Measurements from ENCODE around the gene OR4M1.
"Not testable (repeated sequence)": the region's sequence is repeated elsewhere in the genome, so short reads cannot be mapped to it uniquely, and the experiment has no call there.

Gene OR4M1

DNA sequence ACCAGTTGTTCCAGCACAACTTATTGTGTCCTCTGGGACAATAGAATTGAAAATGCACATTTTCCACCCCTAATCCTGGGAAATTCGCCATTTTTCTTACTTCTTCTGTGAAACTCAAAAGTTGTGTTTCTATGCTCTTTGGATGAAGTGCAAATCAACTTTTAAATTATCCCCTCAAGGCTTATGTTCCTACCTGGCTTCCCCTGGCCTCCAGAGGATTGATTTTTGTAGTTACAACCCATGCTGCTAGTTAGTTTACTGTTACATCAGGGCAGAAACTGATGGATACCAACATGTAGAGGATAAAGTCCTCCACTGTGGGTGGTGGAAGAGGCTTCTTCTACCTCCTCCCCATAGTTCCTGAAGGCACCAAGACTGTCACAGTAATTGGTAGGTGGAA, at the start of gene OR4M1:
OR4M1 (plus strand) TSS at position 301 of the 400 bp plus-strand sequence. CDS start 6,819 bp downstream, outside the sequence.
- not testable (repeated sequence) for DNase-seq

DNA sequence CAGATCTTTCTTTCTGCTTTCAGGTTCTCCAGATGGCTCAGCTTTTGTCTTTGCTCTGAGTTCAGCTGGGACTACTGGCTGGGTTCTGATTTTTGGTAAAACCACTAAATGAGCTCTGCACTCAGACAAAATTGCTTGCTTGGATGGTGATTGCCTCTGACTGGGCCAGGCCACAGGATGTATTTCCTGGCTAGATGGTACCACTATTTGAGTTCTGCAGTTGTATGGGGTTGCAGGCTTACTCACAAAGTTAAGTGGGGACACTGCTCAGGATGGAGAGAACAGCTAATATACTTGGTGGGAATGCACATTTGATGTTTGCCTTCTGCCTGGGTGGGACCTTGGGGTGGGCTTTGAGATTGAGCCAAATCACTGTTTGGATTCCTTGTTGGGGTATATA, 43.9 kb upstream of the OR4M1 start:
- no peak for DNase-seq

DNA sequence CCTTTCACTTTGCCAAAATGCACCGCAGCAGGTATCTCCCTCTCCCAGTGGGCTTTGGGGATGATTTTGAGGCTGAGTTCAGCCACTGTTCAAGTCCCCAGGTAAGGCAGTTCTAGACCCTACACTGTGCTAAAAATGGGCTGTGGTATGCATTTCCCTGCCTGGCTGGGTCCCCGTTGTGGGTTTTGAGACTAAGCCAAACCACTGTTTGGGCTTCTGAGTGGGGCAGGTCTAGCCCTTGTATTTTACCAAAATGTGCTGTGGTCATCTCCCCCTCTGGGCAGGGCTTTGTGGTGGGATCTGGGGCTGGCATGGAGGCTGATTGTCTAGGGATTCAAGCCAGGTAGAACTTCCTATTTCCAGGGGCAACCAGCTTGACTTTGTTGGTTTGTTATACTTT, 43.5 kb upstream of the OR4M1 start:
- DNase-seq: no peak

DNA sequence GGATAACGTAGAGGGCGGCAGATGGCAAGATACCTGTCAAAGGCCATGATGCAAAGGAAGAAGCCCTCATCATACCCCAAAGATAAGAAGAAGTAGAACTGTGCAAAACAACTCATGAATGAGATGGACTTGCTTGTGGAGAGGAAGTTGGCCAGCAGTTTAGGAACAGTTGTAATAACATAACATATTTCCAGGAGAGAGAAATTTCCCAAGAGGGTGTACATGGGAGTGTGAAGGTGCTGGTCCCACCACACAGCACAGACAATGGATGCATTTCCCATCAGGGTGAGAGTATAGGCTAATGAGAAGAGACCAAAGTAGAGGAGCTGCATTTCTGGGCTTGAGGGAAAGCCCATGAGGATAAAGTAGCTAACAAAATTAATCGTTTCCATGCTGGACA, 39.4 kb upstream of the OR4M1 start:
- DNase-seq: not testable (repeated sequence)

DNA sequence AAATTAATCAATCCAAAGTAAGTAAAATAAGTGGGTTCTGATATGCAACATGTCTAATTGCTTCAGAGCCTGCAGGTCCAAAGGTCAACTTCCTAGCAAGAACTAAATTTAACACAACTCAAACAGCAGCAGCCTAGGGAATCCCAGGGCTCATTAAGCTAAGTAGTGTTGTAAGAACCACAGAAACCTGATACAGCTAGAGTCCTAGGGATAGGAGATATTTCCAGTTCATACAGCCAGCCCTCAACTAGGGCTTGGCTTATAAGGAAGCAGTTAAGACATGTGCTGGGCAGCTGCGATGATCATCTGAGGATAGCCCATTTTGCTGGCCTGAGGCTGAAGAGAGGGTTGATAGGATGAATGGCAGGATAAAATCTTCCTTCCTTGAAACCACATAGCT, 30.0 kb upstream of the OR4M1 start, which contains the start of gene OR4Q3:
OR4Q3 (plus strand) TSS at position 316 of the 400 bp plus-strand sequence.
- no peak for DNase-seq

DNA sequence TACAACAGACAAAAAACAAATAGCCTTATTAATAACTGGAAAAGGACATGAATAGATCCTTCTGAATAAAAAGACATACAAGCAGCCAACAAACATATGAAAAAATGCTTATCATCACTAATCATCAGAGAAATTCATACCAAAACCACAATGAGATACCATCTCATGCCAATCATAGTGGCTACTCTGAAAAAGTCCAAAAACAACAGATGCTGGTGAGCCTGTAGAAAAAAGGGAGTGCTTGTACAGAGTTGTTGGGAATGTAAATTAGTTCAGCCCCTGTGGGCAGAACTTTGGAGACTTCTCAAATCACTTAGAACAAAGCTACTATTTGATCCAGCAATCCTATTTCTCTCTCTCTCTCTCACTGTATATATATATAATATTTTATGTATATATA, 21.0 kb upstream of the OR4M1 start:
- DNase-seq: not testable (repeated sequence)

DNA sequence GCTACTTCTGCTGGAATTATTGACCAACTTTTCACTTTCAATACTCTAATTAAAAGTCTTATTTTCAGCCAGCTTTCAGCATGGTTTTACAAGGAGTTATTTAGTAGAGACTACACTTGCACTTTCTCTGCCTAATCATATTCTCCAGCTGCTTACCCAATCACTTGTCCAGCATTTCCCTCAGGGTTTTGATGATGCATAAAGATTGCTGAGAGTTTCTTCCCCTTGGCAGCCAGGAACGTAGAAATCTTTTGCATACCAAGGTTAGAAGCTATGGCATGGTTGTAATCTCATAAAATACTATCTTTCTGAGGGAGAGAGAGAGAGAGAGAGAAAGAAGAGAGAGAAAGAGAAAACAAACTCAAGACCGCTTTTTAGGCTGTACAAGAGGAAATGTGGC, 19.1 kb upstream of the OR4M1 start:
- no peak for DNase-seq

DNA sequence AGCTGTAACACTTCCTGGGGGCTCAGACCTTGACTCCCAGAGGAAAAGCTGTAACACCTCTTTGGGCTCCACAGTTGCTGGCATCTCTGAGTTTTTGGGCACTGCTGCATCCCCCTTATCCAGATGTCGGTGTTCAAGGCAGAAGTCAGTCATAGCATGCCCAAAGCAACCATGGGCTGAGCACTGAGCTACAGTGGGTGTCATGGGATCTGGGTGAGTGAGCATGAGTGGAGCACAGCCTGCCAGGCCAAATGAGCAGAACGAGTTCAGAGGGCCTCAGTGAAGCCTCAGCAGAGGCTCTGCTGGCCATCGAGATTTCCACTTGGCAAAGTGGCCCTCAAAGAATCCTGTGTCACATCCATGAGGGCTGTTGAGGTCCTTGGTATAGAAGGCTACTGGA, 1.8 kb upstream of the OR4M1 start:
- DNase-seq: not testable (repeated sequence)

- DNase-seq: no peak
Measured at GRCh38 chr14:19771895-19772430, 1.3 kb upstream of the OR4M1 start.

DNA sequence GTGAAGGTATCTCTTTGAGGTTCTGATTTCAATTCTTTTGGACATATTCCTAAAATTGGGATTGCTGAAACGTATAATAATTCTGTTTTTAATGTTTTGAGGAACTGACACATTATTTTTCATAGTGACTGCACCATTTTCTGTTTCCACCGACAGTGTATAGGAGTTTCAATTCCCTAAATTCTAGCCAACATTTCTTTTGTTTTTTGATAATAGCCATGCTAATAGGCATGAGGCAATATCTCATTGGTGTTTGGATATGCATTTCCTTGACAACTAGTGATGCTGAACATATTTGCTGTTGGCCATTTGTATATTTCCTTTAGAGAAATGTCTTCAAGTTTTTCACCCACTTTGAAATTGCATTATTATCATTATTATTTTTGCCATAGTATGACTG, 850 bp upstream of the OR4M1 start:
- DNase-seq: not testable (repeated sequence)

GRCh38 chr14:19775587-19775986, 2.3 kb downstream of the OR4M1 start:
- DNase-seq: no peak

DNA sequence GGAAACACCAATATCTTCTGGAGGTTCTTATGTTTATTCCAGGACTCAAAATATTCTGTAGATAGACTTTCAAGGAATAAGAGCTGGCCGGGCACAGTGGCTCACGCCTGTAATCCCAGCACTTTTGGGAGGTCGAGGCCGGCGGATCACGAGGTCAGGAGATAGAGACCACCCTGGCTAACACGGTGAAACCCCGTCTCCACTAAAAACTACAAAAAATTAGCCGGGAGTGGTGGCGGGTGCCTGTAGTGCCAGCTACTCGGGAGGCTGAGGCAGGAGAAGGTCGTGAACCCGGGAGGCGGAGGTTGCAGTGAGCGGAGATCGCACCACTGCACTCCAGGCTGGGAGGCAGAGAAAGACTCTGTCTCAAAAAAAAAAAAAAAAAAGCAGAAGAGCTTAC, 12.5 kb downstream of the OR4M1 start:
- not testable (repeated sequence) for DNase-seq

- DNase-seq: not testable (repeated sequence)
Measured at GRCh38 chr14:19787318-19787717, 14.0 kb downstream of the OR4M1 start.

DNA sequence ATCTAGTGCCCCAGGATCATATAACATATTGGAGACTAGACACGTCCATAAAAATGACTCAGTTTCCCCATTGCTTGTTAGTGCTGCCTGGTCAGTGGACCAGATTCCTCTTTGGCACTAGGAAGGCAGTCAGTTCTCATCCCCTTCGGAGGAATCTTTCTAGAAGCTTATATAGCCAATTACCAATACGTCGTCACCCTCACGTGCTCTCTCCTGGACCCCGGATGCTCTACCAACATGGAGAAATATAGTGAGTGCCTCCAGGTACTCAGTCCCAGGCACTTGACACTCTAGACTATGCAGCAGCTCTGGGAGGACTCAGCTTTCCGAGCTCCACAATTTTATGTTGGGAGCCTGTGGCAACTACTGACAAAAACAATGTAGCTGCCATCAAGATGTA, 14.8 kb downstream of the OR4M1 start:
- not testable (repeated sequence) for DNase-seq

GRCh38 chr14:19796520-19797108, 23.3 kb downstream of the OR4M1 start:
- not testable (repeated sequence) for DNase-seq

DNA sequence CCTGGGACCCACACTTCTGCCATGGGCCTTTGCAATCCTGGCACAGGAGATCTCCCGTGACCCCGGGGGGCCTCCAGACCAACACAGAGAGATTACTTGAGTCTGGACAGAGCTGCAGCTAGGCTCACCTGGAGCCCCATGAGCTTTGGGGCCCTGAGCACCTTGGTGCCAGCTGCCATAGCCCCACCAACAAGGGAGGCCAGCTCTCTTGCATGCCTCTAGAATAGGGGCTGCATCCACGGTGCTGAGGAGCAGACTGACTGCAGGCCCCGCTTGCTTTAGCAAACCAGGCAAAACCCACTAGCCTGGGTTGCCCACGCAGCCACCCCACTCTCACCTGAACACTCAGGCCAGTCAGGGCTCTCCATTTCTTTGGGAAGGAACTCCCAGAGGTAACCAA, 26.6 kb downstream of the OR4M1 start:
- DNase-seq: no peak

- DNase-seq: no peak
Measured at GRCh38 chr14:19800282-19801117, 27.2 kb downstream of the OR4M1 start.

GRCh38 chr14:19801118-19801464, 27.8 kb downstream of the OR4M1 start:
- no peak for DNase-seq

DNA sequence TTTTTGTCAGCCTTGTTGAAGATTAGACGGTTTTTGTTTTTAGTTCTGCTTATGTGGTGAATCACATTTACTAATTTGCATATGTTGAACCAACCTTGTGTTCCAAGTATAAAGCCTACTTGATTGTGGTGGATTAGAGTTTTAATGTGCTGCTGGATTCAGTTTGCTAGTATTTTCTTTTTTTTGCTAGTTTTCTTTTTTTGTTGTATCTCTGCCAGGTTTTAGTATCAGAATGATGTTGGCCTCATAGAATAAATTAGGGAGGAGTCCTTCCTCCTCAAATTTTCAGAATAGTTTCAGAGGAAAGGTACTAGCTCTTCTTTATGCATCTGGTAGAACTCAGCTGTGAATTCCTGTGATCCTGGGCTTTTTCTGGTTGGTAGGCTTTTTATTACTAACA, 30.2 kb downstream of the OR4M1 start, which contains the start of gene OR4N2:
OR4N2 (plus strand) TSS at position 301 of the 400 bp plus-strand sequence. CDS start 23,679 bp downstream, outside the sequence.
- not testable (repeated sequence) for DNase-seq

DNA sequence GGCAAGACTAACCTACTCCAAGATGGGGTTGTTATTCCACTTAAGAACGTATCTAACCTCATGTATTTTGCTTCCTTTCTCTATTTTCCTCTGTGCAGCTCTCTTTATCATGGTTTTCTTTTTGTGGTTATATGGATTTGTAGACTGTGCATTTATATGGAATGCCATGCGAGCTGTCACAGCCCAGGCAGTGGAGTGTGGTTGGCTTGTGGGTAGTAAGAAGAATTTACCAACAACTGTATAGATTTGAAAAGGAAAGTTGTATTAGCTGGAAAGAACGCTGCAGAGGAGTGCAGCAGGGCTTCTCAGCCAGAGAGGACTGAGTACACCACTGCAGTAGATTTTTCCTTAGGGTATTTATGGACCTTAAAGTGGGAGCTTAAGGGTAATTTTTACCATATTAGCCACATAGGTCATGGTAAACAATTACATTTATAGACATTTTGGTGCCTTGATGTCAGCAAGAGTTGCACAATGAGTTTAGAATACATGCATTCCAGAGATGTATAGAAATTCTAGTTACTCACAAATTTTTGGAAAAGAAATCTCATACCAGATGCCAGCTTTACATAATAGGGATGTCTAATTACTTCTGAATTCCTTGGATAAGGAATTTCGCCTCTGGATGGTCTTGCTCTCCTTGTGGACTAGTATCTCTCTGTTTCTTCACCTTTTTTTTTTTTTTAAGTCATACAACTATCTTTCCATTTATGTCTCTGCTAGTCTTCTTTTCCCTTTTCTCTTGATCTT, 40.0 kb downstream of the OR4M1 start:
- not testable (repeated sequence) for DNase-seq

GRCh38 chr14:19819879-19820278, 46.6 kb downstream of the OR4M1 start:
- not testable (repeated sequence) for DNase-seq

- DNase-seq: not testable (repeated sequence)
Measured at GRCh38 chr14:19821016-19821415, 47.7 kb downstream of the OR4M1 start.

DNA sequence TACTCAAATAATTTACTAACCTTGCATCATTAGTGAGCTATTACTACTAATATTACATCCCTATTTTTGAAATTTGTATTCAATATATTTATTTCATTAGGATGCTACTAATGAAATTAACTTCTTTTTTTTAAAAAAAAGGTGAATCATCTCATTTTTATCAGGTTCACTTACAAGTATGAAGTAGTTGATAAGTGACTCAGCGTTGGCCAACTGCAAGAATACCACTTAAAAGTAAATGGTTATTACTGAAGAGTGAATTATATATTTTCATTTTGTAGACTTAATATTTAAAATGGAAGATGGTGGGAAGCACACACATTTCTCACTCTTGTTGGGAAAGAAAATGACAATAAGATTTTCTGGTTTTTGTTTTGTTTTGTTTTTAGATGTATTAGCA, 49.9 kb downstream of the OR4M1 start:
- DNase-seq: no peak

All from activated CD4-positive, CD25-positive, alpha-beta regulatory T cell treated with anti-CD3 and anti-CD28 coated beads, Interleukin-2, amount 50 U/mL, for 72 hours (primary cell).